Hepatocyte (in vitro differentiated cells): ENCODE measurements around the gene BCL7C. TPM values are rescaled to one million over a fixed set of nuclear protein-coding genes. Genes with fewer than 3 reads are reported as not detected.

Source experiments
- DNase-seq: peaks from one replicate; pipeline ENCODE4 v3.0.0-alpha.2; 2016; ENCODE audit warnings: low spot score
- H2AFZ ChIP-seq: fragments of 200-600 bp; sonication (generic); 2 replicates; pipeline ENCODE4 v1.6.0; 2016; ENCODE audit warnings: antibody characterized with exemption, mild to moderate bottlenecking
- H3K27ac ChIP-seq: fragments of 200-600 bp; sonication (generic); 2 replicates; pipeline ENCODE4 v1.5.1; 2016; ENCODE audit warnings: mild to moderate bottlenecking
- H3K27me3 ChIP-seq: fragments of 200-600 bp; sonication (generic); 2 replicates; pipeline ENCODE4 v1.6.1; 2016
- H3K36me3 ChIP-seq: fragments of 200-600 bp; sonication (generic); replicated peaks from 2 replicates; pipeline ENCODE4 v1.5.1; 2016; ENCODE audit warnings: low read depth; ENCODE audit not compliant: insufficient read depth
- H3K4me1 ChIP-seq: fragments of 200-600 bp; sonication (generic); 2 replicates; pipeline ENCODE4 v1.5.1; 2016; ENCODE audit warnings: mild to moderate bottlenecking, moderate library complexity; ENCODE audit not compliant: insufficient read depth
- H3K4me2 ChIP-seq: fragments of 200-600 bp; sonication (generic); 2 replicates; pipeline ENCODE4 v1.6.0; 2016
- H3K4me3 ChIP-seq: fragments of 200-600 bp; sonication (generic); 2 replicates; pipeline ENCODE4 v1.5.1; 2016; ENCODE audit warnings: mild to moderate bottlenecking
- H3K79me2 ChIP-seq: fragments of 200-600 bp; sonication (generic); 2 replicates; pipeline ENCODE4 v1.6.0; 2017; ENCODE audit warnings: mild to moderate bottlenecking
- H3K9me2 ChIP-seq: fragments of 200-600 bp; sonication (generic); replicated peaks from 2 replicates; pipeline ENCODE4 v1.6.0; 2017; ENCODE audit warnings: mild to moderate bottlenecking; ENCODE audit not compliant: insufficient read depth
- H3K9me3 ChIP-seq: fragments of 200-600 bp; sonication (generic); 2 replicates; pipeline ENCODE4 v1.5.1; 2016; ENCODE audit warnings: low read depth, mild to moderate bottlenecking
- H4K20me1 ChIP-seq: fragments of 200-600 bp; sonication (generic); 2 replicates; pipeline ENCODE4 v1.6.0; 2016; ENCODE audit warnings: mild to moderate bottlenecking; ENCODE audit not compliant: insufficient read depth, poor library complexity, severe bottlenecking
- EZH2 ChIP-seq: fragments of 200-600 bp; sonication (generic); IDR thresholded peaks from 2 replicates; pipeline ENCODE4 v1.6.1; 2016; ENCODE audit warnings: antibody characterized with exemption, mild to moderate bottlenecking, borderline replicate concordance
- EZH2phosphoT487 ChIP-seq: fragments of 200-600 bp; sonication (generic); IDR thresholded peaks from one replicate; pipeline ENCODE4 v1.6.1; 2018; ENCODE audit warnings: antibody characterized with exemption, mild to moderate bottlenecking, low read depth, moderate library complexity; ENCODE audit not compliant: unreplicated experiment, severe bottlenecking
- WGBS: methylation state at CpG from one replicate; pipeline ENCODE4 v1.1.6; 2016; ENCODE audit warnings: low lambda C conversion rate; ENCODE audit errors: missing lambda C conversion rate; 5-methylcytosine and 5-hydroxymethylcytosine counted together
- polyA plus RNA-seq: library from polyadenylated mRNA; unstranded; fragments of >200 nt; fragmentation: Nextera tagmentation; extraction: Ambion mirVana; gene quantifications from 2 replicates; pipeline ENCODE4 v1.2.1, GENCODE V29; 2016
- total RNA-seq: library from RNA; depleted of rRNA; stranded (reverse); fragments of >200 nt; gene quantifications from 2 replicates; pipeline ENCODE4 v1.2.3, GENCODE V29; 2014
- TF ChIP-seq, protein P1 (sequence below): fragments of 200-600 bp; sonication (generic); IDR thresholded peaks from 2 replicates; pipeline ENCODE4 v1.5.1; 2016; ENCODE audit warnings: antibody characterized with exemption, mild to moderate bottlenecking; ENCODE audit not compliant: poor library complexity

The BCL7C gene
- total and polyA plus RNA-seq, 2 experiments from 2014 or later: 25.7 to 54.1 TPM

DNA sequence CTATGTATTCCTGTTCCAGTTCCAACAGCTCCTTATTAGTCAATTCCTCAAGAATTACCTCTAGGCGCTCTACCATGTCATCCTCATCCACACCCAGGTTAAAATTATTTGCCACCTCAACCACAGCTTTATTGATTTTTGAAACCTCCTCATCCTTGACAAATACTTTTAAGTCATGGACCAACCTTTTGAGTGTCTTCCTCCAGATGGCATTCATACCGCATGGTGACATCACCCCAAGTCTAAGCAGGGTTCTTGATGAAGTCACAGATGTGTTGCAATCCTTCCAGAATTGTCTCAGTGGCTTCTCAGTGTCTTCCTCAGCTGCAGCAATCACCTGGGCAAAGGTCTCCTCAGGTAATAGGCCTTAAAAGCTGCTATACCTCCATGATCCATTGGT, 40.1 kb downstream of the BCL7C start:
- Histone ChIP-seq H2AFZ (no peak overlapping the region), H3K9me3 (no peaks in the 10 kb centered on the region), H3K9me2 (no peaks in the 10 kb centered on the region), H3K4me2 (no peak overlapping the region), H3K4me3 (no peak overlapping the region), H4K20me1 (no peaks in the 10 kb centered on the region), H3K4me1 (no peaks in the 10 kb centered on the region), H3K27ac (no peak overlapping the region), H3K27me3 (no peaks in the 10 kb centered on the region), H3K79me2 (no peaks in the 10 kb centered on the region), H3K36me3 (no peaks in the 10 kb centered on the region)
- no peak for DNase-seq
- TF ChIP-seq EZH2 (no peak), EZH2phosphoT487 (no peak)
- TF ChIP-seq, protein P1, sequence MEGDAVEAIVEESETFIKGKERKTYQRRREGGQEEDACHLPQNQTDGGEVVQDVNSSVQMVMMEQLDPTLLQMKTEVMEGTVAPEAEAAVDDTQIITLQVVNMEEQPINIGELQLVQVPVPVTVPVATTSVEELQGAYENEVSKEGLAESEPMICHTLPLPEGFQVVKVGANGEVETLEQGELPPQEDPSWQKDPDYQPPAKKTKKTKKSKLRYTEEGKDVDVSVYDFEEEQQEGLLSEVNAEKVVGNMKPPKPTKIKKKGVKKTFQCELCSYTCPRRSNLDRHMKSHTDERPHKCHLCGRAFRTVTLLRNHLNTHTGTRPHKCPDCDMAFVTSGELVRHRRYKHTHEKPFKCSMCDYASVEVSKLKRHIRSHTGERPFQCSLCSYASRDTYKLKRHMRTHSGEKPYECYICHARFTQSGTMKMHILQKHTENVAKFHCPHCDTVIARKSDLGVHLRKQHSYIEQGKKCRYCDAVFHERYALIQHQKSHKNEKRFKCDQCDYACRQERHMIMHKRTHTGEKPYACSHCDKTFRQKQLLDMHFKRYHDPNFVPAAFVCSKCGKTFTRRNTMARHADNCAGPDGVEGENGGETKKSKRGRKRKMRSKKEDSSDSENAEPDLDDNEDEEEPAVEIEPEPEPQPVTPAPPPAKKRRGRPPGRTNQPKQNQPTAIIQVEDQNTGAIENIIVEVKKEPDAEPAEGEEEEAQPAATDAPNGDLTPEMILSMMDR: no peak
- 100% methylated on average over 2 of the region's 2 CpGs for WGBS

DNA sequence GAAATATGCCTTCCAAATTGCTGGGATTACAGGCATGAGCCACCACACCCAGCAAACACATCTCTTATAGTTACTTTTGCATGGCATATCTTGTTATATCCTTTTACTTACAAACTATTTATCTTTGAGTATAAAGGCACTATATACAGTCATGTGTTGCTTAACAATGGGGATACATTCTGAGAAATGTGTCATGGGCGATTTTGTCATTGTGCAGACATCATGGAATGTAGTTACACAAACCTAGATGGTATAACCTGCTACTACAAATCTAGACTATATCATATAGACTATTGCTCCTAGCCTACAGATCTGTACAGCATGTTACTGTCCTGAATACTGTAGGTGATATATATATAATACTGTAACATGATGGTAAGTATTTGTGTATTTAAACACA, 43.6 kb downstream of the BCL7C start:
- Histone ChIP-seq H3K27ac (no peak overlapping the region), H2AFZ (no peak overlapping the region), H3K9me2 (no peaks in the 10 kb centered on the region), H4K20me1 (no peaks in the 10 kb centered on the region), H3K4me2 (no peak overlapping the region), H3K27me3 (no peaks in the 10 kb centered on the region), H3K4me3 (no peak overlapping the region), H3K79me2 (no peaks in the 10 kb centered on the region), H3K9me3 (no peaks in the 10 kb centered on the region), H3K36me3 (no peaks in the 10 kb centered on the region), H3K4me1 (peaks cover under 1% of the 10 kb centered on the region)
- WGBS: 69% methylated on average over 1 of the region's 1 CpG
- TF ChIP-seq EZH2phosphoT487 (no peak), EZH2 (no peak)
- TF ChIP-seq, protein P1: no peak
- no peak for DNase-seq

DNA sequence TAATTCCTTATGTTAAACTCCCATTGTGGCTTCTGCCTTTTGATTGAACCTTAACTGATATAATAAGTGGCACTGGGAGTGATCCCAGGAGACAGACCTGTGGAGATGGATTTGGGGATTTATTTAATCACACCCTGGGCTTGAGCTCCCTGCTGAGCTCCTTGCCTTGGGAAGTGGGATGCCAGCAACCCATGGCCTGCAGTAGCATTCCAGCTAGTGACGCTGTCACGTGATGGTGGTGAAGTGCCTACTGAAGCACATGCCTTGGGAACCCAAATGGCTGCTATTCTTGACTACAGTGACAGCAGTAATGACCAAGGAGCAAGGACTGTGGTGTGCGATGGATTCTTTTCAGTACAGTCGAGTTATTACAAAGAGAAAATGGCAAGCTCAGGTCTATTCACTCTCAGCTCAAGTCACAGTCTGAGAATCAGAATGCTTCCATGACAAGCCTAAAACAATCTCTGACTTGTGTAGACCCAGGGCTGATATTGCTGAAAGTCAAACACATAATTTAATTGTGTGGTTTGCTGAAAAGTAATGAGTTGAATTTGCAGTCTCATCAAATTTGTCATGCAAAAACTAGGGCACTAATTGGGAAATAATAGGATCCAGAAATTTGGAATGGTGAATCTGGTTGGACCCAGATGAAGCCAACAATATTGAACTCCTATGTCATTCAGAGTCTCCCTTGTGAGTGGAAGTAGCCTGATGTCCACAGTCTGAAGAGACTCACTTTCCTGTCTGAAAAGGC, 47.1 kb downstream of the BCL7C start:
- no peak overlapping the region for H3K27ac ChIP-seq
- H3K9me3 ChIP-seq: no peaks in the 10 kb centered on the region
- 88% methylated on average over 4 of the region's 4 CpGs for WGBS
- H3K27me3 ChIP-seq: no peaks in the 10 kb centered on the region
- no peaks in the 10 kb centered on the region for H3K9me2 ChIP-seq
- no peaks in the 10 kb centered on the region for H3K36me3 ChIP-seq
- H3K4me3 ChIP-seq: no peak overlapping the region
- H3K4me1 ChIP-seq: peaks cover 5% of the 10 kb centered on the region
- H4K20me1 ChIP-seq: no peaks in the 10 kb centered on the region
- no peak for DNase-seq
- TF ChIP-seq, protein P1: no peak
- no peak for TF ChIP-seq EZH2
- no peak for TF ChIP-seq EZH2phosphoT487
- H3K79me2 ChIP-seq: no peaks in the 10 kb centered on the region
- no peak overlapping the region for H3K4me2 ChIP-seq
- H2AFZ ChIP-seq: no peak overlapping the region
